HepG2 (cell line): Measurements from ENCODE around the gene PCSK6. TPM values are rescaled to one million over a fixed set of nuclear protein-coding genes. Genes with fewer than 3 reads are reported as not detected.

Source experiments
- CENPT ChIP-seq: sonication (generic); formaldehyde crosslinking; IDR thresholded peaks from 2 replicates; pipeline ENCODE4 v1.8.0; 2022; ENCODE audit warnings: low read depth, mild to moderate bottlenecking, moderate library complexity, missing genetic modification reagents
- DNMT3B ChIP-seq: conservative IDR thresholded peaks from 2 replicates; pipeline ENCODE4 v1.6.1; 2016; ENCODE audit warnings: missing biosample characterization, control low read depth
- DPF2 ChIP-seq: sonication (generic); formaldehyde crosslinking; IDR thresholded peaks from 2 replicates; pipeline ENCODE4 v1.4.0; 2020; ENCODE audit warnings: mild to moderate bottlenecking, low read depth, missing genetic modification reagents, borderline replicate concordance
- IKZF1 ChIP-seq: fragments of 450-650 bp; IDR thresholded peaks from 2 replicates; pipeline ENCODE4 v1.7.1; 2016
- MIER2 ChIP-seq: IDR thresholded peaks from 2 replicates; pipeline ENCODE4 v1.6.1; 2016; ENCODE audit warnings: missing biosample characterization, missing genetic modification reagents
- MIER3 ChIP-seq: IDR thresholded peaks from 2 replicates; pipeline ENCODE4 v1.6.1; 2016; ENCODE audit warnings: missing compliant biosample characterization, borderline replicate concordance
- PLSCR1 ChIP-seq: sonication (generic); formaldehyde crosslinking; IDR thresholded peaks from 2 replicates; pipeline ENCODE4 v1.5.0; 2020; ENCODE audit warnings: missing genetic modification reagents, mild to moderate bottlenecking, borderline replicate concordance
- SAFB2 ChIP-seq: sonication (generic); formaldehyde crosslinking; IDR thresholded peaks from 2 replicates; pipeline ENCODE4 v1.5.1; 2020; ENCODE audit warnings: missing genetic modification reagents, low read depth, mild to moderate bottlenecking, borderline replicate concordance
- SKI ChIP-seq: fragments of 450-650 bp; IDR thresholded peaks from one replicate; pipeline ENCODE4 v1.6.1; 2018; ENCODE audit warnings: mild to moderate bottlenecking; ENCODE audit not compliant: partially characterized antibody
- ZBTB1 ChIP-seq: sonication (generic); formaldehyde crosslinking; IDR thresholded peaks from 2 replicates; pipeline ENCODE4 v1.4.0; 2020; ENCODE audit warnings: missing genetic modification reagents, borderline replicate concordance
- ZNF160 ChIP-seq: sonication (generic); formaldehyde crosslinking; IDR thresholded peaks from 2 replicates; pipeline ENCODE4 v1.8.0; 2022; ENCODE audit warnings: mild to moderate bottlenecking, inconsistent platforms, missing genetic modification reagents
- ZNF276 ChIP-seq: sonication (generic); formaldehyde crosslinking; IDR thresholded peaks from 2 replicates; pipeline ENCODE4 v1.4.0; 2020; ENCODE audit warnings: mild to moderate bottlenecking, low read depth, missing genetic modification reagents
- ZNF30 ChIP-seq: sonication (generic); formaldehyde crosslinking; IDR thresholded peaks from 2 replicates; pipeline ENCODE4 v1.5.0; 2020; ENCODE audit warnings: mild to moderate bottlenecking, missing genetic modification reagents
- ZNF318 ChIP-seq: sonication (generic); formaldehyde crosslinking; IDR thresholded peaks from 2 replicates; pipeline ENCODE4 v1.4.0; 2020; ENCODE audit warnings: mild to moderate bottlenecking, missing genetic modification reagents
- ZNF33A ChIP-seq: sonication (generic); formaldehyde crosslinking; IDR thresholded peaks from 2 replicates; pipeline ENCODE4 v1.5.1; 2020; ENCODE audit warnings: missing genetic modification reagents, mild to moderate bottlenecking, moderate library complexity, borderline replicate concordance
- ZNF431 ChIP-seq: sonication (generic); formaldehyde crosslinking; IDR thresholded peaks from 2 replicates; pipeline ENCODE4 v1.9.0; 2022; ENCODE audit warnings: missing genetic modification reagents, low read depth, mild to moderate bottlenecking, borderline replicate concordance
- ZNF546 ChIP-seq: sonication (generic); formaldehyde crosslinking; conservative IDR thresholded peaks from 2 replicates; pipeline ENCODE4 v1.8.1; 2023; ENCODE audit warnings: mild to moderate bottlenecking, missing genetic modification reagents
- ZNF614 ChIP-seq: IDR thresholded peaks from 2 replicates; pipeline ENCODE4 v1.6.1; 2018; ENCODE audit warnings: missing biosample characterization, missing genetic modification reagents, inconsistent platforms, borderline replicate concordance
- ZNF772 ChIP-seq: sonication (generic); formaldehyde crosslinking; IDR thresholded peaks from 2 replicates; pipeline ENCODE4 v1.5.0; 2020; ENCODE audit warnings: mild to moderate bottlenecking, missing genetic modification reagents
- polyA plus RNA-seq, 8 experiments: library from polyadenylated mRNA; depleted of rRNA in 3 of 8; stranded (reverse) in 7 of 8; unstranded in 1 of 8; fragments of >200 nt; fragmentation: Illumina TruSeq in 4 of 8; extraction: Trizol in 4 of 8; gene quantifications; 2 replicates each; pipeline versions ENCODE4 v1.2.1 to v1.2.3, GENCODE V29; 2011 to 2016; ENCODE audit warnings: low read depth in 4 of 8, missing spikeins in 1 of 8, mixed read lengths in 1 of 8; ENCODE audit not compliant: insufficient read depth in 1 of 8
- total RNA-seq, 5 experiments: library from RNA; depleted of rRNA; stranded (reverse); fragments of >200 nt; fragmentation: Illumina TruSeq; extraction: Trizol; gene quantifications; 2 replicates each; pipeline ENCODE4 v1.2.3, GENCODE V29; 2016; ENCODE audit warnings: low read depth in 1 of 5

PCSK6 gene
- total and polyA plus RNA-seq, 2 of the 13 experiments (the other 11 are each of a cell fraction or from before 2014, with no cell fraction given), result 56.5 to 155 TPM

- no peak; the same call in 1 of the 2 replicates for TF ChIP-seq ZBTB1 (CRISPR knock-in tag)
- 0 out of 2 replicates have a peak, but pooled peaks have one; percentile 8 for TF ChIP-seq DPF2 (CRISPR knock-in tag)
- no peak for TF ChIP-seq ZNF33A (CRISPR knock-in tag)
- no peak for TF ChIP-seq IKZF1
- TF ChIP-seq ZNF318 (CRISPR knock-in tag), result no peak
- TF ChIP-seq PLSCR1 (CRISPR knock-in tag), result no peak
- TF ChIP-seq CENPT (CRISPR knock-in tag), result no peak
- no peak for TF ChIP-seq ZNF30 (CRISPR knock-in tag)
- no peak for TF ChIP-seq MIER2
- no peak for TF ChIP-seq SAFB2
- no peak for TF ChIP-seq MIER3 (CRISPR knock-in tag)
- 0 out of 2 replicates have a peak, but pooled peaks have one; percentile 20 for TF ChIP-seq ZNF160 (CRISPR knock-in tag)
- TF ChIP-seq ZNF276, result no peak
- no peak for TF ChIP-seq ZNF614
- TF ChIP-seq DNMT3B (CRISPR knock-in tag), result no peak
- TF ChIP-seq ZNF546 (CRISPR knock-in tag), result no peak
- 0 out of 2 replicates have a peak, but pooled peaks have one; percentile 28 for TF ChIP-seq ZNF772
- TF ChIP-seq SKI, result no peak
- TF ChIP-seq ZNF431, result no peak
These were observed 51.7 kb downstream of the PCSK6 start (continued) for GRCh38 chr15:101437618-101438481.
